Osteoblast (primary cell): Measurements from ENCODE around the gene FAM237B. TPM values are rescaled to one million over a fixed set of nuclear protein-coding genes. Genes with fewer than 3 reads are reported as not detected.
"Not testable (repeated sequence)": the region's sequence is repeated elsewhere in the genome, so short reads cannot be mapped to it uniquely, and the experiment has no call there.

ENCODE experiments used
- DNase-seq: peaks from one replicate; pipeline ENCODE4 v3.0.0; 2011; ENCODE audit warnings: low spot score, mixed read lengths; ENCODE audit not compliant: insufficient read length; ENCODE audit errors: missing footprints
- H2AFZ ChIP-seq: 2 replicates; pipeline ENCODE4 v1.6.0; 2011; ENCODE audit warnings: mild to moderate bottlenecking, low read length
- H3K27ac ChIP-seq: 2 replicates; pipeline ENCODE4 v1.5.1; 2011; ENCODE audit warnings: mild to moderate bottlenecking, low read depth, low read length, moderate library complexity
- H3K27me3 ChIP-seq: 2 replicates; pipeline ENCODE4 v1.6.0; 2012; ENCODE audit warnings: mild to moderate bottlenecking, control low read depth, inconsistent platforms, low read length, moderate library complexity; ENCODE audit not compliant: insufficient read depth
- H3K36me3 ChIP-seq: 2 replicates; pipeline ENCODE4 v1.5.1; 2011; ENCODE audit warnings: mild to moderate bottlenecking, low read length, control low read depth, moderate library complexity; ENCODE audit not compliant: insufficient read depth
- H3K4me1 ChIP-seq: 2 replicates; pipeline ENCODE4 v1.5.1; 2011; ENCODE audit warnings: mild to moderate bottlenecking, low read length, control low read depth, moderate library complexity; ENCODE audit not compliant: insufficient read depth
- H3K4me2 ChIP-seq: 2 replicates; pipeline ENCODE4 v1.6.0; 2011; ENCODE audit warnings: mild to moderate bottlenecking, low read length; ENCODE audit not compliant: insufficient read depth
- H3K4me3 ChIP-seq: fragments of 200-600 bp; sonication (generic); 3 replicates; pipeline ENCODE4 v1.5.1; 2012; ENCODE audit warnings: mild to moderate bottlenecking, low read length, inconsistent platforms; ENCODE audit not compliant: insufficient read depth
- H3K79me2 ChIP-seq: 2 replicates; pipeline ENCODE4 v1.6.0; 2012; ENCODE audit warnings: mild to moderate bottlenecking, low read length, control low read depth, inconsistent platforms; ENCODE audit not compliant: insufficient read depth
- H3K9me3 ChIP-seq: 2 replicates; pipeline ENCODE4 v1.5.1; 2011; ENCODE audit warnings: low read depth, low read length, control low read depth
- H4K20me1 ChIP-seq: 2 replicates; pipeline ENCODE4 v1.6.0; 2012; ENCODE audit warnings: mild to moderate bottlenecking, low read length, control low read depth; ENCODE audit not compliant: insufficient read depth
- CTCF ChIP-seq: IDR thresholded peaks from 2 replicates; pipeline ENCODE4 v1.5.1; 2011; ENCODE audit warnings: mild to moderate bottlenecking, low read depth, low read length, moderate library complexity; ENCODE audit errors: extremely low read depth
- total RNA-seq: library from RNA; depleted of rRNA; stranded (reverse); fragments of >200 nt; gene quantifications from 2 replicates; pipeline ENCODE4 v1.2.3, GENCODE V29; 2012

FAM237B gene
- total RNA-seq, 1 donor, result not detected

- H3K27ac ChIP-seq, result no peak overlapping the region
- DNase-seq, result no peak
- peaks cover 3% of the 10 kb centered on the region for H3K27me3 ChIP-seq
- H3K79me2 ChIP-seq, result no peaks in the 10 kb centered on the region
- H3K9me3 ChIP-seq, result no peaks in the 10 kb centered on the region
- no peak overlapping the region for H3K4me2 ChIP-seq
- TF ChIP-seq CTCF, result no peak
- H3K4me3 ChIP-seq, result no peak overlapping the region
- H2AFZ ChIP-seq, result no peak overlapping the region
- H3K4me1 ChIP-seq, result no peaks in the 10 kb centered on the region
- no peaks in the 10 kb centered on the region for H4K20me1 ChIP-seq
- H3K36me3 ChIP-seq, result no peaks in the 10 kb centered on the region
Observed at GRCh38 chr7:90337106-90337505, 16.0 kb upstream of the FAM237B start.

GRCh38 chr7:90334926-90335325 lies 13.8 kb upstream of the FAM237B start:
- H3K36me3 ChIP-seq, H3K9me3 ChIP-seq, H3K79me2 ChIP-seq, DNase-seq, H4K20me1 ChIP-seq, H3K4me1 ChIP-seq, H3K4me3 ChIP-seq, H3K27ac ChIP-seq, H3K4me2 ChIP-seq, H2AFZ ChIP-seq, H3K27me3 ChIP-seq: not testable (repeated sequence)

GRCh38 chr7:90334193-90334843 lies 13.2 kb upstream of the FAM237B start:
- Histone ChIP-seq H3K27ac (no peak overlapping the region), H3K27me3 (peaks cover 3% of the 10 kb centered on the region), H3K4me3 (no peak overlapping the region), H3K9me3 (no peaks in the 10 kb centered on the region), H3K79me2 (no peaks in the 10 kb centered on the region), H2AFZ (no peak overlapping the region), H3K36me3 (no peaks in the 10 kb centered on the region), H3K4me2 (no peak overlapping the region), H4K20me1 (no peaks in the 10 kb centered on the region), H3K4me1 (no peaks in the 10 kb centered on the region)
- no peak for DNase-seq
- TF ChIP-seq CTCF, result no peak

DNA sequence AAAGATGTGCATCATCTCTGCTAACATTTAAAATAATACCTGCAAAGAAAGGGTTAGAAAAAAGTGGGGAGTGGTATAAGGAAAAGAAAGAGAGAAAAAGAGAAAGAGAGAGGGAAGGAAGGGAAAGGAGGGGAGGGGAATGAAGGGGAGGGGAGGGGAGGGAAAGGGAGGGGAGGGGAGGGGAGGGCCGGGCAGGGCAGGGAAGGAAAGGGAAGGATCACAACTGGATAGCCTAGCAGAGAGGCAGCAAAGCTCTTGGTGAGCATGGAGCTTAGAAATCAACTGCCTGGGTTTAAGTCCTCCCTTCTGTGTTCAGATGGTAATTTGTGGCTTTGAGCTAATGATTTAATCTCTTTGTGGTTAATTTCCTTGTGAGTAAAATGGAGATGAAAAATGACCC lies 5.4 kb upstream of the FAM237B start:
- Histone ChIP-seq H3K4me2 (no peak overlapping the region), H3K27ac (no peak overlapping the region), H3K9me3 (no peaks in the 10 kb centered on the region), H3K27me3 (peaks cover 23% of the 10 kb centered on the region), H3K4me3 (no peak overlapping the region), H3K36me3 (no peaks in the 10 kb centered on the region), H3K4me1 (no peaks in the 10 kb centered on the region), H4K20me1 (no peaks in the 10 kb centered on the region), H2AFZ (no peak overlapping the region), H3K79me2 (no peaks in the 10 kb centered on the region)
- DNase-seq, result no peak
- TF ChIP-seq CTCF, result no peak
